Measurements from ENCODE around the gene THPO. TPM values are rescaled to one million over a fixed set of nuclear protein-coding genes. Genes with fewer than 3 reads are reported as not detected.

THPO gene
- total and polyA plus RNA-seq, 9 of the 15 experiments (the other 6 are each of a cell fraction or from before 2014, with no cell fraction given) = 0.11 to 1.1 (median 0.35) TPM; not detected in 1

- no peak for TF ChIP-seq ZNF512 (tag; IDR thresholded peaks at IDR 0.05)
Observed at GRCh38 chr3:184387174-184387714, 9.2 kb upstream of the THPO start (continued).

- CTCF ChIA-PET (ENCODE audit: low intra/inter-chr PET ratio) = no interaction called here
Observed at GRCh38 chr3:184386047-184386806, 8.2 kb upstream of the THPO start.

More at GRCh38 chr3:184386047-184386806, 8.2 kb upstream of the THPO start:
- FAIRE-seq (no peak), DNase-seq (ENCODE audit: extremely low read depth in 1 of 4, low spot score in 3 of 4) (no peak), ATAC-seq (no peak)
- Histone ChIP-seq H3K4me1 (replicated peaks in 1 of 2; ENCODE audit: control insufficient read depth in 2 of 2, insufficient read depth in 2 of 2, low read length in 2 of 2) (peaks cover 0 to 17% of the 10 kb centered on the region in 2 experiments; a peak in 2 of 5 replicates), H3K9me3 (replicated peaks; ENCODE audit: control insufficient read depth, insufficient read depth, low read depth, low read length) (no peaks in the 10 kb centered on the region), H4K20me1 (replicated peaks; ENCODE audit: control insufficient read depth, insufficient read depth, low read length) (peaks cover 5% of the 10 kb centered on the region), H3K4me3 (no peak overlapping the region), H2AFZ (ENCODE audit: low read depth, low read length) (no peak overlapping the region), H3K27me3 (ENCODE audit: control insufficient read depth in 2 of 2, insufficient read depth in 2 of 2, low read length in 2 of 2) (peaks cover 19 to 75% of the 10 kb centered on the region in 2 experiments; a peak in 4 of 5 replicates), H3K27ac (ENCODE audit: extremely low read depth, low read depth, low read length) (no peak overlapping the region), H3K79me2 (ENCODE audit: control insufficient read depth, insufficient read depth, low read length) (no peaks in the 10 kb centered on the region), H3K4me2 (ENCODE audit: insufficient read depth, low read length) (no peak overlapping the region), H3K36me3 (ENCODE audit: control insufficient read depth, insufficient read depth, low read length) (no peaks in the 10 kb centered on the region), H3K9ac (ENCODE audit: insufficient read depth in 1 of 2, low read depth in 2 of 2, low read length in 2 of 2) (no peak overlapping the region), H3K9me1 (ENCODE audit: control insufficient read depth, insufficient read depth, low read length) (no peaks in the 10 kb centered on the region)
- TF ChIP-seq ZBTB7A (IDR thresholded peaks at IDR 0.05; ENCODE audit: borderline replicate concordance, control insufficient read depth, low read depth, low read length) (peak; percentile 47; the same call in 1 of the 2 replicates), CREB3 (tag; conservative IDR thresholded peaks at IDR 0.05; ENCODE audit: low read depth) (no peak)
- in situ Hi-C loops (cut with MboI) (no loop called here), intact Hi-C loops (cut with micrococcal nuclease) (loop anchor here (10.0 kb wide), 1 partner anchor 329 kb away; the partner anchor contains the start of gene MAGEF1)
- POLR2A ChIA-PET = interaction anchor here (1.1 to 1.6 kb wide), 2 partner anchors 13 to 143 kb away, joined by 4 read pairs; no protein-coding TSS in a partner anchor
- WGBS (ENCODE audit: insufficient coverage, low coverage, missing lambda C conversion rate) = 3% methylated on average over 24 of the region's 37 CpGs
- BruUV-seq (replicated peaks) = no TSS peak

Data from K562 (cell line).